Measurements from ENCODE around the gene ACHE.

Gene ACHE

GRCh38 chr7:100884736-100885439, 10.8 kb downstream of the ACHE start:
- H3K27me3 ChIP-seq (ENCODE audit: insufficient read depth, low read length, poor library complexity), result no peaks in the 10 kb centered on the region
- peaks cover 40% of the 10 kb centered on the region for H3K4me1 ChIP-seq (ENCODE audit: insufficient read depth, low read length)
- H3K36me3 ChIP-seq (ENCODE audit: insufficient read depth, low read length), result peaks cover 93% of the 10 kb centered on the region
- peaks cover 75% of the 10 kb centered on the region for H4K20me1 ChIP-seq (ENCODE audit: insufficient read depth, low read length)
- H2AFZ ChIP-seq (ENCODE audit: low read depth, low read length), result no peak overlapping the region
- H3K9ac ChIP-seq (ENCODE audit: low read depth, low read length), result no peak overlapping the region
- no peak overlapping the region for H3K27ac ChIP-seq (ENCODE audit: low read length)
- no peaks in the 10 kb centered on the region for H3K9me3 ChIP-seq (ENCODE audit: insufficient read depth, low read length, severe bottlenecking)
- no peak overlapping the region for H3K4me3 ChIP-seq (ENCODE audit: low read depth in 1 of 2, low read length in 2 of 2)
- no peak overlapping the region for H3K4me2 ChIP-seq (ENCODE audit: insufficient read depth, low read length)
- no peak for DNase-seq
- no peak for ATAC-seq (ENCODE audit: insufficient read depth, low read depth)
- TF ChIP-seq EZH2 (IDR thresholded peaks at IDR 0.05; ENCODE audit: borderline replicate concordance, low read depth, low read length, severe bottlenecking) (no peak), CTCF (IDR thresholded peaks at IDR 0.05; ENCODE audit: borderline replicate concordance, extremely low read depth, low read length, poor library complexity, severe bottlenecking) (no peak)
- H3K79me2 ChIP-seq (ENCODE audit: insufficient read depth, low read length), result peaks cover 52% of the 10 kb centered on the region

DNA sequence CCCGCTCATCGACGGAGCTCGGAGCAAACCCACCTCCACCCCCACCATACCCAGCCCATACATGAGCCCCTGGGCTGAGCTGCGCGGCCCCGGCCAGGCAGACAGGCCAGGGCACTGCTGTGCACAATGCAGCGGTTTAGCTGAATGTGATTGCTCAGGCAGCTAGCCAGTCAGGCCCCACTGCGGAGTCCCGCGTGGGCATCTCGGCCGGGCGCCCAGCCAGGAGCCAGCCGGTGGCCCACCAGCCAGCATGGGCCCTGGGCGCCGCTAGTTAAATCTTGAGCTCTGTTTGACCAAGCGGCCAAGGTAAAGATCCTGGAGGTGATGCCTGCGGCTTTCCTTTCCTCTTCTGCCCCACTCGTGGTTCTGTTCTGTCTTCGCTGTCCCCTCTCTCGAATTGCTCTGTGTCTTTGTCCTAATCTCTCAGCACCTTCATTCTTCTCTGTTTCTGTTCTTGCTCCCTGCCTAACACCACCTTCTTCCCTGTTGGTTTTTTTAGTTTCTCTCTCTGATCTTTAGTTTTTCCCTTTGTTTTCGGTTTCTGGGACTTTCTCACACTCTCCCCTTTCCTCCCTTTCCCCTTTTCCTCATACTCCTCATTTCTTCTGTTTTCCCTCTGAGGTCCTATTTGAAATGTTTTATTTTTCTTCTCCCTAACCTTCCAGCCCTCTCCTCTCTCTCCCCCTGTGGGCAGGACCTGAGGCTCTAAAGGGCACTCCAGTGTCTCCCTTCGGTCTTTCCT, 12.7 kb downstream of the ACHE start:
- Histone ChIP-seq H2AFZ (ENCODE audit: low read depth, low read length) (no peak overlapping the region), H3K36me3 (ENCODE audit: insufficient read depth, low read length) (peaks cover 98% of the 10 kb centered on the region), H3K4me1 (ENCODE audit: insufficient read depth, low read length) (peaks cover 41% of the 10 kb centered on the region), H3K27ac (ENCODE audit: low read length) (no peak overlapping the region), H3K9me3 (ENCODE audit: insufficient read depth, low read length, severe bottlenecking) (no peaks in the 10 kb centered on the region), H3K79me2 (ENCODE audit: insufficient read depth, low read length) (peaks cover 58% of the 10 kb centered on the region), H3K27me3 (ENCODE audit: insufficient read depth, low read length, poor library complexity) (no peaks in the 10 kb centered on the region), H4K20me1 (ENCODE audit: insufficient read depth, low read length) (peaks cover 82% of the 10 kb centered on the region), H3K4me3 (ENCODE audit: low read depth in 1 of 2, low read length in 2 of 2) (no peak overlapping the region), H3K9ac (ENCODE audit: low read depth, low read length) (no peak overlapping the region; the same call in 1 of the 2 replicates), H3K4me2 (ENCODE audit: insufficient read depth, low read length) (no peak overlapping the region)
- TF ChIP-seq EZH2 (IDR thresholded peaks at IDR 0.05; ENCODE audit: borderline replicate concordance, low read depth, low read length, severe bottlenecking) (no peak), CTCF (IDR thresholded peaks at IDR 0.05; ENCODE audit: borderline replicate concordance, extremely low read depth, low read length, poor library complexity, severe bottlenecking) (no peak)
- DNase-seq, result no peak
- no peak for ATAC-seq (ENCODE audit: insufficient read depth, low read depth)

GRCh38 chr7:100882201-100882600, 13.5 kb downstream of the ACHE start:
- H3K4me3 ChIP-seq (ENCODE audit: low read depth in 1 of 2, low read length in 2 of 2), result no peak overlapping the region
- H3K79me2 ChIP-seq (ENCODE audit: insufficient read depth, low read length), result peaks cover 66% of the 10 kb centered on the region
- no peak overlapping the region for H3K4me2 ChIP-seq (ENCODE audit: insufficient read depth, low read length)
- H3K27me3 ChIP-seq (ENCODE audit: insufficient read depth, low read length, poor library complexity), result no peaks in the 10 kb centered on the region
- no peak overlapping the region for H2AFZ ChIP-seq (ENCODE audit: low read depth, low read length)
- TF ChIP-seq CTCF (IDR thresholded peaks at IDR 0.05; ENCODE audit: borderline replicate concordance, extremely low read depth, low read length, poor library complexity, severe bottlenecking) (no peak), EZH2 (IDR thresholded peaks at IDR 0.05; ENCODE audit: borderline replicate concordance, low read depth, low read length, severe bottlenecking) (no peak)
- no peak for ATAC-seq (ENCODE audit: insufficient read depth, low read depth)
- no peaks in the 10 kb centered on the region for H3K9me3 ChIP-seq (ENCODE audit: insufficient read depth, low read length, severe bottlenecking)
- H3K36me3 ChIP-seq (ENCODE audit: insufficient read depth, low read length), result peaks cover 97% of the 10 kb centered on the region
- H3K27ac ChIP-seq (ENCODE audit: low read length), result no peak overlapping the region
- H3K4me1 ChIP-seq (ENCODE audit: insufficient read depth, low read length), result peaks cover 40% of the 10 kb centered on the region
- peaks cover 83% of the 10 kb centered on the region for H4K20me1 ChIP-seq (ENCODE audit: insufficient read depth, low read length)
- DNase-seq, result no peak
- no peak overlapping the region for H3K9ac ChIP-seq (ENCODE audit: low read depth, low read length)

All from DND-41 (cell line).